Keratinocyte (primary cell): ENCODE measurements around the gene PCP2.

Source experiments
- CTCF ChIP-seq, 3 experiments: IDR thresholded peaks in 1 of 3; conservative IDR thresholded peaks in 1 of 3; optimal IDR thresholded peaks in 1 of 3; 2 replicates in 2 of 3; 3 replicates in 1 of 3; pipeline versions ENCODE3 to v1.5.1; 2011; ENCODE audit warnings: low read length in 3 of 3, mild to moderate bottlenecking in 3 of 3, moderate library complexity in 2 of 3, control low read depth in 1 of 3, inconsistent platforms in 1 of 3; ENCODE audit not compliant: insufficient read depth in 2 of 3; ENCODE audit errors: extremely low read depth in 1 of 3
- EZH2 ChIP-seq: IDR thresholded peaks from one replicate; pipeline ENCODE4 v1.6.1; 2012; ENCODE audit warnings: inconsistent platforms, mild to moderate bottlenecking, low read length, moderate library complexity

- TF ChIP-seq EZH2 (no peak), CTCF (optimal IDR thresholded peaks at IDR 0.05 in 1 of 3, IDR thresholded peaks at IDR 0.05 in 1 of 3, conservative IDR thresholded peaks at IDR 0.05 in 1 of 3; ENCODE audit: extremely low read depth in 1 of 3, insufficient read depth in 2 of 3, low read length in 3 of 3) (no peak)
Observed at GRCh38 chr19:7624810-7625209, 8.7 kb downstream of the PCP2 start.
